A549 (cell line): ENCODE measurements around the gene PRDX5. TPM values are rescaled to one million over a fixed set of nuclear protein-coding genes. Genes with fewer than 3 reads are reported as not detected.

Experiments
- ATAC-seq, 2 experiments: fragments of 200-7000 bp in 1 of 2; fragments of >200 bp in 1 of 2; cut with Nextera tagmentation in 1 of 2; cut with Tn5 transposase in 1 of 2; 3 replicates each; pipeline versions ENCODE4 v1.8.0 to v1.9.1; 2018 to 2020; ENCODE audit warnings: mild to moderate bottlenecking in 1 of 2, moderate library complexity in 1 of 2
- CTCF ChIA-PET: fragments of 300-600 bp; sonication (Branson Sonifier 250); formaldehyde crosslinking; extraction: SDS; loops from one replicate; lab custom pipeline; 2021; ENCODE audit warnings: antibody characterized with exemption, inconsistent platforms; lab: Yijun Ruan, JAX
- POLR2A ChIA-PET: fragments of 350-600 bp; formaldehyde crosslinking; extraction: SDS; loops from one replicate; lab custom pipeline; 2021; ENCODE audit warnings: antibody characterized with exemption, inconsistent platforms; lab: Yijun Ruan, JAX
- DNase-seq, 2 experiments: peaks; one replicate each; pipeline versions ENCODE4 v3.0.0 to v3.0.0-alpha.2; 2011 to 2016; ENCODE audit warnings: low read depth in 1 of 2, low spot score in 1 of 2
- FAIRE-seq: peaks from 2 replicates; lab custom pipeline; 2011; peaks lifted over from hg19 to GRCh38; lab: Jason Lieb, UNC
- H3K27ac ChIP-seq, 2 experiments: fragments of >200 bp; sonication (Bioruptor Twin); formaldehyde crosslinking; 3 replicates each; pipeline ENCODE4 v1.5.1; 2016 to 2017
- H3K4me1 ChIP-seq: fragments of >200 bp; sonication (Bioruptor Twin); formaldehyde crosslinking; 3 replicates; pipeline ENCODE4 v1.6.1; 2016
- H3K4me2 ChIP-seq: fragments of >200 bp; sonication (Bioruptor Twin); formaldehyde crosslinking; 3 replicates; pipeline ENCODE4 v1.6.1; 2016
- H3K4me3 ChIP-seq: fragments of >200 bp; sonication (Bioruptor Twin); formaldehyde crosslinking; 3 replicates; pipeline ENCODE4 v1.5.1; 2016
- H3K9me3 ChIP-seq: fragments of >200 bp; sonication (Bioruptor Twin); formaldehyde crosslinking; 3 replicates; pipeline ENCODE4 v1.6.1; 2016
- BHLHE40 ChIP-seq: IDR thresholded peaks from 2 replicates; pipeline ENCODE4 v1.6.1; 2012; ENCODE audit warnings: low read depth, low read length, inconsistent platforms
- CBX2 ChIP-seq: fragments of 200-600 bp; sonication (generic); IDR thresholded peaks from 2 replicates; pipeline ENCODE4 v1.6.1; 2016; ENCODE audit warnings: low read depth, mild to moderate bottlenecking, borderline replicate concordance
- CEBPB ChIP-seq, 2 experiments: fragments of >200 bp in 1 of 2; sonication (Bioruptor Twin) in 1 of 2; formaldehyde crosslinking in 1 of 2; IDR thresholded peaks; 2 replicates each; pipeline ENCODE4 v1.6.1; 2012 to 2016
- EP300 ChIP-seq, 2 experiments: fragments of >200 bp; sonication (Bioruptor Twin); formaldehyde crosslinking; IDR thresholded peaks; 2 replicates in 1 of 2; 3 replicates in 1 of 2; pipeline ENCODE4 v1.6.1; 2016 to 2017
- FOSB ChIP-seq: fragments of 250-450 bp; sonication (Bioruptor Pico); IDR thresholded peaks from 2 replicates; pipeline ENCODE4 v1.5.0; 2020; ENCODE audit warnings: mild to moderate bottlenecking, moderate library complexity
- FOXS1 ChIP-seq: fragments of 250-450 bp; sonication (Bioruptor Pico); IDR thresholded peaks from 2 replicates; pipeline ENCODE4 v1.5.0; 2020; ENCODE audit warnings: mild to moderate bottlenecking, moderate library complexity
- HOXA7 ChIP-seq: fragments of 250-450 bp; sonication (Bioruptor Pico); IDR thresholded peaks from 2 replicates; pipeline ENCODE4 v1.5.0; 2020; ENCODE audit warnings: mild to moderate bottlenecking, moderate library complexity
- HOXB13 ChIP-seq: fragments of 250-450 bp; sonication (Bioruptor Pico); IDR thresholded peaks from 2 replicates; pipeline ENCODE4 v1.5.0; 2020; ENCODE audit warnings: low read depth, mild to moderate bottlenecking, moderate library complexity
- JUN ChIP-seq, 2 experiments: fragments of >200 bp; sonication (Bioruptor Twin); formaldehyde crosslinking; IDR thresholded peaks; 2 replicates in 1 of 2; 3 replicates in 1 of 2; pipeline ENCODE4 v1.6.1; 2016 to 2017
- JUNB ChIP-seq: fragments of >200 bp; sonication (Bioruptor Twin); formaldehyde crosslinking; IDR thresholded peaks from 2 replicates; pipeline ENCODE4 v1.6.1; 2016
- KDM1A ChIP-seq: fragments of 200-600 bp; sonication (generic); IDR thresholded peaks from 2 replicates; pipeline ENCODE4 v1.6.1; 2016; ENCODE audit warnings: low read depth, mild to moderate bottlenecking
- NFE2L2 ChIP-seq: fragments of 150-350 bp; conservative IDR thresholded peaks from 2 replicates; pipeline ENCODE4 v1.6.1; 2014; ENCODE audit warnings: low read length
- PHF8 ChIP-seq: fragments of 200-600 bp; sonication (generic); IDR thresholded peaks from 2 replicates; pipeline ENCODE4 v1.6.1; 2016; ENCODE audit warnings: low read depth, mild to moderate bottlenecking, antibody characterized with exemption, moderate library complexity, borderline replicate concordance
- POLR2AphosphoS2 ChIP-seq: conservative IDR thresholded peaks from 2 replicates; pipeline ENCODE4 v1.6.1; 2012; ENCODE audit warnings: low read length, improper control_type of control experiment, inconsistent platforms
- RAD21 ChIP-seq, 2 experiments: fragments of >200 bp in 1 of 2; sonication (Bioruptor Twin) in 1 of 2; formaldehyde crosslinking in 1 of 2; IDR thresholded peaks in 1 of 2; conservative IDR thresholded peaks in 1 of 2; 2 replicates in 1 of 2; 3 replicates in 1 of 2; pipeline ENCODE4 v1.6.1; 2012 to 2018; ENCODE audit warnings: inconsistent platforms in 1 of 2
- RFX5 ChIP-seq: fragments of 450-650 bp; IDR thresholded peaks from 2 replicates; pipeline ENCODE4 v1.7.1; 2014; ENCODE audit warnings: antibody characterized with exemption, mild to moderate bottlenecking, moderate library complexity
- SMC3 ChIP-seq: fragments of >200 bp; sonication (Bioruptor Twin); formaldehyde crosslinking; IDR thresholded peaks from 3 replicates; pipeline ENCODE4 v1.6.1; 2018; ENCODE audit warnings: inconsistent platforms
- ZC3H11A ChIP-seq: fragments of 450-650 bp; IDR thresholded peaks from 2 replicates; pipeline ENCODE4 v1.6.1; 2014; ENCODE audit warnings: antibody characterized with exemption, mild to moderate bottlenecking
- ZNF302 ChIP-seq: fragments of 250-450 bp; sonication (Bioruptor Pico); IDR thresholded peaks from 2 replicates; pipeline ENCODE4 v1.9.0; 2021; ENCODE audit warnings: inconsistent platforms, mild to moderate bottlenecking, moderate library complexity
- WGBS: methylation state at CpG from one replicate; pipeline ENCODE4 v1.1.6; 2017; ENCODE audit errors: missing lambda C conversion rate; 5-methylcytosine and 5-hydroxymethylcytosine counted together
- polyA plus RNA-seq, 4 experiments: library from polyadenylated mRNA; depleted of rRNA in 3 of 4; stranded (reverse); fragments of >200 nt; fragmentation: RNase III in 1 of 4; extraction: RNeasy Plus Mini Kit Qiagen cat#74134 plus additional on column Dnase treatment in 1 of 4; gene quantifications; 2 replicates in 3 of 4; 3 replicates in 1 of 4; pipeline ENCODE4 v1.2.3, GENCODE V29; 2011 to 2017
- TF ChIP-seq, protein P1 (sequence below): fragments of 450-650 bp; IDR thresholded peaks from 2 replicates; pipeline ENCODE4 v1.6.1; 2014; ENCODE audit warnings: antibody characterized with exemption
- TF ChIP-seq, protein P2 (sequence below): fragments of >200 bp; sonication (Bioruptor Twin); formaldehyde crosslinking; IDR thresholded peaks from 3 replicates; pipeline ENCODE4 v1.5.1; 2016
- TF ChIP-seq, protein P3 (sequence below): IDR thresholded peaks from 2 replicates; pipeline ENCODE4 v1.6.1; 2012; ENCODE audit warnings: low read depth, borderline replicate concordance
- TF ChIP-seq, protein P4 (sequence below): fragments of >200 bp; sonication (Bioruptor Twin); formaldehyde crosslinking; IDR thresholded peaks from 2 replicates; pipeline ENCODE4 v1.6.1; 2016
- TF ChIP-seq, protein P5 (sequence below): fragments of >200 bp; sonication (Bioruptor Twin); formaldehyde crosslinking; IDR thresholded peaks from 3 replicates; pipeline ENCODE4 v1.6.1; 2016

PRDX5 gene
- polyA plus RNA-seq, 2 of the 4 experiments (the other 2 are of a cell fraction): 377 to 491 TPM

GRCh38 chr11:64340671-64341335, 22.9 kb downstream of the PRDX5 start:
- TF ChIP-seq JUNB (no peak), NFE2L2 (no peak), HOXA7 (CRISPR knock-in tag) (no peak), PHF8 (no peak)
- TF ChIP-seq, protein P1, sequence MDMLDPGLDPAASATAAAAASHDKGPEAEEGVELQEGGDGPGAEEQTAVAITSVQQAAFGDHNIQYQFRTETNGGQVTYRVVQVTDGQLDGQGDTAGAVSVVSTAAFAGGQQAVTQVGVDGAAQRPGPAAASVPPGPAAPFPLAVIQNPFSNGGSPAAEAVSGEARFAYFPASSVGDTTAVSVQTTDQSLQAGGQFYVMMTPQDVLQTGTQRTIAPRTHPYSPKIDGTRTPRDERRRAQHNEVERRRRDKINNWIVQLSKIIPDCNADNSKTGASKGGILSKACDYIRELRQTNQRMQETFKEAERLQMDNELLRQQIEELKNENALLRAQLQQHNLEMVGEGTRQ: no peak
- TF ChIP-seq, all 56 proteins: peak for 0
- no peak for DNase-seq
- WGBS: 80% methylated on average over 21 of the region's 33 CpGs
- no peak overlapping the region for H3K4me3 ChIP-seq
- 0 out of 6 replicates have a peak, but pooled peaks of 1 of the 2 experiments have one; percentile 3 for ATAC-seq
- ChIA-PET POLR2A (interaction anchor here (0.6 to 1.6 kb wide), 2 partner anchors 15 to 23 kb away, joined by 7 read pairs; partner anchors contain the start of genes PRDX5 and TRMT112), CTCF (interaction anchor here (0.5 to 33.9 kb wide), 11 partner anchors 13 to 935 kb away, joined by 3 to 996 read pairs (median 3); partner anchors contain the start of genes CATSPERZ, ESRRA, PRDX5 and TRMT112)
- H3K9me3 ChIP-seq: no peaks in the 10 kb centered on the region
- no peak overlapping the region for H3K4me2 ChIP-seq
- no peak for FAIRE-seq
- peaks cover 15% of the 10 kb centered on the region for H3K4me1 ChIP-seq
- peak overlapping the region in 1 of 2 experiments; percentile 32; a peak in 2 of 6 replicates for H3K27ac ChIP-seq

DNA sequence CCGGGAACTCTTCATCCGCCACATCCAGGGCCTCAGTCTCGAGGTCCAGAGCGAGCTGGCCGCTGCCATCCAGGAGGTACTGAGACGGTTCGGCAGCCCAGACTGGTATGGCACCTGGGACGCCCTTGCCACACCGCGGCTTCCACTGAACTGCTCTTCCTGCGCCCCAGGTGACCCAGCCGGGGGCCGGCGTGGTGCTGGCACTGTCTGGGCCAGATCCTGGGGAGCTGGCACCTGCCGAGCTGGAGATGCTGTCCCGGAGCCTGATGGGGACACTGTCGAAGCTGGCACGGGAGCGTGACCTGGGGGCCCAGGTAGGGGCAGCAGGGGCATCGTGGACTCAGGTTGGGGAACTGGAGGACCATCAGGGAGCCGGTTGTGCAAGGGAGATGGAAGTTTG, 23.5 kb downstream of the PRDX5 start:
- no peaks in the 10 kb centered on the region for H3K9me3 ChIP-seq
- CTCF ChIA-PET: interaction anchor here (0.5 to 33.9 kb wide), 12 partner anchors 13 to 934 kb away, joined by 3 to 996 read pairs (median 3); partner anchors contain the start of genes CATSPERZ, ESRRA, PRDX5 and TRMT112
- 96% methylated on average over 8 of the region's 21 CpGs for WGBS
- TF ChIP-seq, protein P2, sequence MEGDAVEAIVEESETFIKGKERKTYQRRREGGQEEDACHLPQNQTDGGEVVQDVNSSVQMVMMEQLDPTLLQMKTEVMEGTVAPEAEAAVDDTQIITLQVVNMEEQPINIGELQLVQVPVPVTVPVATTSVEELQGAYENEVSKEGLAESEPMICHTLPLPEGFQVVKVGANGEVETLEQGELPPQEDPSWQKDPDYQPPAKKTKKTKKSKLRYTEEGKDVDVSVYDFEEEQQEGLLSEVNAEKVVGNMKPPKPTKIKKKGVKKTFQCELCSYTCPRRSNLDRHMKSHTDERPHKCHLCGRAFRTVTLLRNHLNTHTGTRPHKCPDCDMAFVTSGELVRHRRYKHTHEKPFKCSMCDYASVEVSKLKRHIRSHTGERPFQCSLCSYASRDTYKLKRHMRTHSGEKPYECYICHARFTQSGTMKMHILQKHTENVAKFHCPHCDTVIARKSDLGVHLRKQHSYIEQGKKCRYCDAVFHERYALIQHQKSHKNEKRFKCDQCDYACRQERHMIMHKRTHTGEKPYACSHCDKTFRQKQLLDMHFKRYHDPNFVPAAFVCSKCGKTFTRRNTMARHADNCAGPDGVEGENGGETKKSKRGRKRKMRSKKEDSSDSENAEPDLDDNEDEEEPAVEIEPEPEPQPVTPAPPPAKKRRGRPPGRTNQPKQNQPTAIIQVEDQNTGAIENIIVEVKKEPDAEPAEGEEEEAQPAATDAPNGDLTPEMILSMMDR: no peak
- TF ChIP-seq ZNF302 (CRISPR knock-in tag) (no peak), BHLHE40 (no peak), POLR2AphosphoS2 (no peak), FOSB (CRISPR knock-in tag) (no peak), RAD21 (conservative IDR thresholded peaks at IDR 0.05 in 1 of 2, IDR thresholded peaks at IDR 0.05 in 1 of 2) (no peak), RFX5 (no peak), CEBPB (IDR thresholded peaks at IDR 0.05) (no peak), HOXB13 (CRISPR knock-in tag) (no peak), CBX2 (no peak)
- H3K4me3 ChIP-seq: no peak overlapping the region
- DNase-seq (no peak), FAIRE-seq (no peak), ATAC-seq (no peak)
- POLR2A ChIA-PET: interaction anchor here (0.6 to 1.6 kb wide), 4 partner anchors 13 to 24 kb away, joined by 7 to 24 read pairs (median 7); partner anchors contain the start of genes PRDX5 and TRMT112
- no peak overlapping the region; the same call in 2 of the 3 replicates for H3K4me2 ChIP-seq
- H3K4me1 ChIP-seq: peaks cover 14% of the 10 kb centered on the region
- no peak overlapping the region; a peak in 1 of 6 replicates for H3K27ac ChIP-seq

DNA sequence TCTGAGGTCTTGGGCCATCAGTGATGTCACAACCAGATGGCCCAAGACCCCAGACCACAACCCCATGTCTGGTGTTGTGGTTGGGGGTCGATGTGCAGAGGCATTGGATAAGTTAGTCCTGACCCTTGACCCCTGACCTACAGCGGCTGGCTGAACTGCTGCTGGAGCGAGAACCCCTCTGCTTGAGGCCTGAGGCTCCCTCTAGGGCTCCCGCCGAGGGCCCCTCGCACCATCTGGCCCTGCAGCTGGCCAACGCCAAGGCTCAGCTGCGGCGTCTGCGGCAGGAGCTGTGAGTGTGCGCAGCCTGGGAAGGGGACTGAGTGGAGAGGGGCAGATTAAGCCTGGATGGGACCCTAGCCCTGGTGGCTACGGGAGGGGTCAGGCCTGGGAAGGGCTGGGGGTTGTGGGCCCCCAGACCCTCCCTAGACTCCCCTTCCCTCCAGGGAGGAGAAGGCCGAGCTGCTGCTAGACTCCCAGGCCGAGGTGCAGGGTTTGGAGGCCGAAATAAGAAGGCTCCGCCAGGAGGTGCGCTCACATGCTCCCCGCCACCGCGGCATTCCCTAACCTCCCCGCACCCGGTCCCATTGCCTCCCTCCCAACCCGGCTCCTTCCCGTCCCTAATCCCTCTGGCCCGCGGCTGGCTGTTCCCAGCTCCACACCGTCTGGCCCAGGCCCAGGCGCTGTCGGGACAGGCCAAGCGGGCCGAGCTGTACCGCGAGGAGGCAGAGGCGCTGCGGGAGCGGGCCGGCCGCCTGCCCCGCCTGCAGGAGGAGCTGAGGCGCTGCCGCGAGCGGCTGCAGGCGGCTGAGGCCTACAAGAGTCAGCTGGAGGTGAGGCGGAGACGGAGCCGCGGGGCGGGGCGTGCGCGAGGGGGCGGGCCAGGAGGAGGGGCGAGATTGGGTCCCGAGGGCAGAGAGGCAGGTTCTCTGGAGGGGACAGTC, 24.2 kb downstream of the PRDX5 start:
- ChIA-PET POLR2A (interaction anchor here (0.6 to 1.5 kb wide), 9 partner anchors 10 to 101 kb away, joined by 3 to 24 read pairs (median 4); partner anchors contain the start of genes ESRRA, PRDX5 and TRMT112), CTCF (interaction anchor here (0.7 to 33.9 kb wide), 11 partner anchors 12 to 303 kb away, joined by 3 to 996 read pairs (median 5); partner anchors contain the start of genes CATSPERZ, ESRRA, PRDX5 and TRMT112)
- peak overlapping the region; percentile 38 for H3K4me3 ChIP-seq
- DNase-seq (peak; percentile 91 to 93), ATAC-seq (peak; percentile 87 to 93), FAIRE-seq (no peak)
- no peaks in the 10 kb centered on the region for H3K9me3 ChIP-seq
- 46% methylated on average over 28 of the region's 55 CpGs for WGBS
- peaks cover 18% of the 10 kb centered on the region for H3K4me1 ChIP-seq
- H3K4me2 ChIP-seq: peak overlapping the region; percentile 88
- H3K27ac ChIP-seq: peak overlapping the region; percentile 88 to 93
- no peak for TF ChIP-seq EP300 (IDR thresholded peaks at IDR 0.05)
- peak; percentile 55 for TF ChIP-seq SMC3
- TF ChIP-seq, protein P3, sequence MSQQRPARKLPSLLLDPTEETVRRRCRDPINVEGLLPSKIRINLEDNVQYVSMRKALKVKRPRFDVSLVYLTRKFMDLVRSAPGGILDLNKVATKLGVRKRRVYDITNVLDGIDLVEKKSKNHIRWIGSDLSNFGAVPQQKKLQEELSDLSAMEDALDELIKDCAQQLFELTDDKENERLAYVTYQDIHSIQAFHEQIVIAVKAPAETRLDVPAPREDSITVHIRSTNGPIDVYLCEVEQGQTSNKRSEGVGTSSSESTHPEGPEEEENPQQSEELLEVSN: 0 out of 2 replicates have a peak, but pooled peaks have one; percentile 60
- TF ChIP-seq PHF8: peak; percentile 73
- peak in 1 of 2 experiments; percentile 54; a peak in 1 of 5 replicates for TF ChIP-seq JUN (IDR thresholded peaks at IDR 0.05)
- no peak for TF ChIP-seq KDM1A
- TF ChIP-seq HOXB13 (CRISPR knock-in tag): no peak
- TF ChIP-seq, protein P4, sequence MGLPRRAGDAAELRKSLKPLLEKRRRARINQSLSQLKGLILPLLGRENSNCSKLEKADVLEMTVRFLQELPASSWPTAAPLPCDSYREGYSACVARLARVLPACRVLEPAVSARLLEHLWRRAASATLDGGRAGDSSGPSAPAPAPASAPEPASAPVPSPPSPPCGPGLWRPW: no peak
- TF ChIP-seq ZC3H11A: no peak
- no peak for TF ChIP-seq FOXS1 (CRISPR knock-in tag)
- TF ChIP-seq, protein P5, sequence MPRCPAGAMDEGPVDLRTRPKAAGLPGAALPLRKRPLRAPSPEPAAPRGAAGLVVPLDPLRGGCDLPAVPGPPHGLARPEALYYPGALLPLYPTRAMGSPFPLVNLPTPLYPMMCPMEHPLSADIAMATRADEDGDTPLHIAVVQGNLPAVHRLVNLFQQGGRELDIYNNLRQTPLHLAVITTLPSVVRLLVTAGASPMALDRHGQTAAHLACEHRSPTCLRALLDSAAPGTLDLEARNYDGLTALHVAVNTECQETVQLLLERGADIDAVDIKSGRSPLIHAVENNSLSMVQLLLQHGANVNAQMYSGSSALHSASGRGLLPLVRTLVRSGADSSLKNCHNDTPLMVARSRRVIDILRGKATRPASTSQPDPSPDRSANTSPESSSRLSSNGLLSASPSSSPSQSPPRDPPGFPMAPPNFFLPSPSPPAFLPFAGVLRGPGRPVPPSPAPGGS: 0 out of 3 replicates have a peak, but pooled peaks have one; percentile 40
